ENCODE measurements around the gene CHURC1. TPM values are rescaled to one million over a fixed set of nuclear protein-coding genes. Genes with fewer than 3 reads are reported as not detected.

Gene CHURC1
- polyA plus RNA-seq, 1 donor (not counting 4 experiments of a cell fraction or from before 2014, with no cell fraction given) = 126 TPM

DNA sequence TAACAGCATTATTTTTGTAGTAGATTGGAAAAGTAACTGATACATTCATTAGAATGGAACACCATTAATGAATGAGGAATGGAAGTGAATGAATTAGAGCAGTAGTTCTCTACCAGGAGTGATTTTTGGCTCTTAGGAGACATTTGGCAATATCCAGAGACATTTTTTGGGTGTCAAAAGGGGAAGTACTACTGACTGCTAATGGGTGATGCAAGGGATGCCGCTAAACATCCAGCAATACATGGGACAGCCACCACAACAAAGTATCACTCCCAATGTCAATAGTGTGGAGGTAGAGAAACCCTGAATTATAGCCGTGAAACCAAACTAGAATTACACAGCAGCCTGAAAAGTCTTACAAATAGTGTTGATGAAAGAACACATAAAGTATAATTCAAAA, 1.5 kb downstream of the CHURC1 start:
- no peaks in the 10 kb centered on the region for H3K36me3 ChIP-seq (ENCODE audit: control insufficient read depth in 2 of 2, extremely low read depth in 1 of 2, insufficient read depth in 2 of 2, low read length in 2 of 2)
- no peak overlapping the region for H3K9ac ChIP-seq (ENCODE audit: control insufficient read depth, extremely low read depth, insufficient read depth, low read length)
- H3K9me3 ChIP-seq (ENCODE audit: control insufficient read depth, low read depth, low read length) = no peaks in the 10 kb centered on the region
- DNase-seq (ENCODE audit: low read depth, low spot score) (no peak), FAIRE-seq (no peak)
- no peaks in the 10 kb centered on the region for H3K9me1 ChIP-seq (ENCODE audit: control insufficient read depth, extremely low read depth, insufficient read depth, low read length)
- no peak overlapping the region for H3K27ac ChIP-seq (ENCODE audit: control insufficient read depth, insufficient read depth, low read length)
- peaks cover 17% of the 10 kb centered on the region for H3K4me1 ChIP-seq (ENCODE audit: control insufficient read depth, extremely low read depth, insufficient read depth, low read length)
- dilution Hi-C loops (cut with MboI; ENCODE audit: extremely low pct_ligation_motif_present, low sequenced_read_pairs) = no loop called here
- H4K20me1 ChIP-seq (ENCODE audit: control insufficient read depth, extremely low read depth, insufficient read depth, low read length) = no peaks in the 10 kb centered on the region
- H3K79me2 ChIP-seq (ENCODE audit: control insufficient read depth, insufficient read depth, low read length) = peaks cover 56% of the 10 kb centered on the region
- no peak for TF ChIP-seq EZH2 (IDR thresholded peaks at IDR 0.05; ENCODE audit: low read length)
- TF ChIP-seq, protein P1, sequence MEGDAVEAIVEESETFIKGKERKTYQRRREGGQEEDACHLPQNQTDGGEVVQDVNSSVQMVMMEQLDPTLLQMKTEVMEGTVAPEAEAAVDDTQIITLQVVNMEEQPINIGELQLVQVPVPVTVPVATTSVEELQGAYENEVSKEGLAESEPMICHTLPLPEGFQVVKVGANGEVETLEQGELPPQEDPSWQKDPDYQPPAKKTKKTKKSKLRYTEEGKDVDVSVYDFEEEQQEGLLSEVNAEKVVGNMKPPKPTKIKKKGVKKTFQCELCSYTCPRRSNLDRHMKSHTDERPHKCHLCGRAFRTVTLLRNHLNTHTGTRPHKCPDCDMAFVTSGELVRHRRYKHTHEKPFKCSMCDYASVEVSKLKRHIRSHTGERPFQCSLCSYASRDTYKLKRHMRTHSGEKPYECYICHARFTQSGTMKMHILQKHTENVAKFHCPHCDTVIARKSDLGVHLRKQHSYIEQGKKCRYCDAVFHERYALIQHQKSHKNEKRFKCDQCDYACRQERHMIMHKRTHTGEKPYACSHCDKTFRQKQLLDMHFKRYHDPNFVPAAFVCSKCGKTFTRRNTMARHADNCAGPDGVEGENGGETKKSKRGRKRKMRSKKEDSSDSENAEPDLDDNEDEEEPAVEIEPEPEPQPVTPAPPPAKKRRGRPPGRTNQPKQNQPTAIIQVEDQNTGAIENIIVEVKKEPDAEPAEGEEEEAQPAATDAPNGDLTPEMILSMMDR (optimal IDR thresholded peaks at IDR 0.05 in 1 of 3, IDR thresholded peaks at IDR 0.05 in 1 of 3, conservative IDR thresholded peaks at IDR 0.05 in 1 of 3; ENCODE audit: extremely low read depth in 1 of 3, insufficient read depth in 2 of 3, low read length in 3 of 3) = no peak
- H3K4me2 ChIP-seq (ENCODE audit: control insufficient read depth, extremely low read depth, insufficient read depth, low read depth, low read length) = peak overlapping the region; percentile 86
- H3K4me3 ChIP-seq (ENCODE audit: control insufficient read depth in 2 of 3, extremely low read depth in 1 of 3, insufficient read depth in 2 of 3, low read depth in 1 of 3, low read length in 3 of 3) = no peak overlapping the region
- H2AFZ ChIP-seq (ENCODE audit: control insufficient read depth, low read length) = no peak overlapping the region
- H3K27me3 ChIP-seq (ENCODE audit: control insufficient read depth, extremely low read depth, insufficient read depth, low read length) = no peaks in the 10 kb centered on the region

DNA sequence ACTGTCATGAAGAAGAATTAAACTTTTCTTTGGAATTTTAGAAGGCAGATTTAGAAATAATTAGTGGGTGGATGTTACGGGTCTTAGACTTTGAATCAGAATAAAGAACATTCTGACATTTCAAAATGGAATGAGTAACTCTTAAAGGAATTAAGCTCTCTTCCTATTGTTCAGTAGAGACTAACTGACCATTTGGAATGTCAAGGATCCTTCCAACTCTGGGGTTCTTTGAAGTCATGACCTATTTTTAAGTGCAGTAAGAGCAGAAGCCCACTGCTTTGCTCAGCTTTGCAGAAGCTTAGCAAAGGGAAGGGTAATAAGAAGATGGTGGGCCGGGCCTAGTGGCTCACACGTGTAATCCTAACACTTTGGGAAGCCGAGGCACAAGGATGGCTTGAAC, 4.0 kb downstream of the CHURC1 start:
- H4K20me1 ChIP-seq (ENCODE audit: control insufficient read depth, extremely low read depth, insufficient read depth, low read length) = no peaks in the 10 kb centered on the region
- no peak overlapping the region for H2AFZ ChIP-seq (ENCODE audit: control insufficient read depth, low read length)
- H3K27ac ChIP-seq (ENCODE audit: control insufficient read depth, insufficient read depth, low read length) = no peak overlapping the region
- H3K9me1 ChIP-seq (ENCODE audit: control insufficient read depth, extremely low read depth, insufficient read depth, low read length) = no peaks in the 10 kb centered on the region
- H3K4me1 ChIP-seq (ENCODE audit: control insufficient read depth, extremely low read depth, insufficient read depth, low read length) = peaks cover 17% of the 10 kb centered on the region
- no peak overlapping the region for H3K9ac ChIP-seq (ENCODE audit: control insufficient read depth, extremely low read depth, insufficient read depth, low read length)
- no peak for DNase-seq (ENCODE audit: low read depth, low spot score)
- no peaks in the 10 kb centered on the region for H3K27me3 ChIP-seq (ENCODE audit: control insufficient read depth, extremely low read depth, insufficient read depth, low read length)
- H3K79me2 ChIP-seq (ENCODE audit: control insufficient read depth, insufficient read depth, low read length) = peaks cover 69% of the 10 kb centered on the region
- dilution Hi-C loops (cut with MboI; ENCODE audit: extremely low pct_ligation_motif_present, low sequenced_read_pairs) = no loop called here
- FAIRE-seq = no peak
- no peak overlapping the region for H3K4me2 ChIP-seq (ENCODE audit: control insufficient read depth, extremely low read depth, insufficient read depth, low read depth, low read length)
- H3K36me3 ChIP-seq (ENCODE audit: control insufficient read depth in 2 of 2, extremely low read depth in 1 of 2, insufficient read depth in 2 of 2, low read length in 2 of 2) = no peaks in the 10 kb centered on the region
- no peaks in the 10 kb centered on the region for H3K9me3 ChIP-seq (ENCODE audit: control insufficient read depth, low read depth, low read length)
- no peak overlapping the region for H3K4me3 ChIP-seq (ENCODE audit: control insufficient read depth in 2 of 3, extremely low read depth in 1 of 3, insufficient read depth in 2 of 3, low read depth in 1 of 3, low read length in 3 of 3)
- TF ChIP-seq, protein P1 (optimal IDR thresholded peaks at IDR 0.05 in 1 of 3, IDR thresholded peaks at IDR 0.05 in 1 of 3, conservative IDR thresholded peaks at IDR 0.05 in 1 of 3; ENCODE audit: extremely low read depth in 1 of 3, insufficient read depth in 2 of 3, low read length in 3 of 3) = no peak
- TF ChIP-seq EZH2 (IDR thresholded peaks at IDR 0.05; ENCODE audit: low read length) = no peak

Data from keratinocyte (primary cell).